Kidney (tissue), 14 donors: ENCODE results near the gene CHST13. TPM values are rescaled to one million over a fixed set of nuclear protein-coding genes. Genes with fewer than 3 reads are reported as not detected.
A peak's percentile ranks its signal among the peaks of the same experiment; 100 is the strongest.

Experiments
- DNase-seq, 5 donors: peaks; one replicate each; pipeline ENCODE4 v3.0.0-alpha.2; 2013 to 2020
- FAIRE-seq: peaks from 2 replicates; lab custom pipeline; 2012; peaks lifted over from hg19 to GRCh38; lab: Jason Lieb, UNC
- H3K27ac ChIP-seq, 2 donors: one replicate each; pipeline ENCODE4 v1.7.0; 2013; ENCODE audit warnings: low read depth in 2 of 2, low read length in 2 of 2, inconsistent platforms in 1 of 2
- H3K27me3 ChIP-seq: one replicate; pipeline ENCODE4 v1.7.1; 2013; ENCODE audit warnings: low read length, inconsistent platforms; ENCODE audit not compliant: control insufficient read depth, insufficient read depth
- H3K36me3 ChIP-seq, 3 donors: one replicate each; pipeline versions ENCODE4 v1.7.0 to v1.7.1; 2013; ENCODE audit warnings: low read length in 3 of 3, control low read depth in 1 of 3, inconsistent platforms in 1 of 3; ENCODE audit not compliant: insufficient read depth in 3 of 3, control insufficient read depth in 2 of 3
- H3K4me1 ChIP-seq, 3 donors: one replicate each; pipeline versions ENCODE4 v1.7.0 to v1.7.1; 2013; ENCODE audit warnings: low read length in 3 of 3, inconsistent platforms in 1 of 3, low read depth in 1 of 3; ENCODE audit not compliant: control insufficient read depth in 2 of 3, insufficient read depth in 2 of 3
- H3K4me3 ChIP-seq, 3 donors: one replicate each; pipeline versions ENCODE4 v1.7.0 to v1.8.1; 2013; ENCODE audit warnings: low read length in 3 of 3, control low read depth in 1 of 3, inconsistent platforms in 1 of 3
- H3K9ac ChIP-seq, 3 donors: one replicate each; pipeline versions ENCODE4 v1.7.0 to v1.7.1; 2013; ENCODE audit warnings: low read length in 3 of 3, control low read depth in 1 of 3, inconsistent platforms in 1 of 3
- H3K9me3 ChIP-seq, 3 donors: one replicate each; pipeline versions ENCODE4 v1.7.0 to v1.7.1; 2013; ENCODE audit warnings: low read length in 3 of 3, control low read depth in 1 of 3, inconsistent platforms in 1 of 3; ENCODE audit not compliant: control insufficient read depth in 2 of 3, insufficient read depth in 1 of 3
- CTCF ChIP-seq: IDR thresholded peaks from 3 replicates; pipeline ENCODE4 v1.5.1; 2012; ENCODE audit warnings: mild to moderate bottlenecking, moderate library complexity, borderline replicate concordance; ENCODE audit not compliant: insufficient read depth; ENCODE audit errors: extremely low read depth
- intact Hi-C: fragments of 100-400 bp; cut with DNase I; formaldehyde crosslinking; loops from one replicate; pipeline ENCODE4 v1.11.1; 2022
- polyA plus RNA-seq: library from polyadenylated mRNA; stranded (reverse); fragments of 350-450 nt; fragmentation: Illumina TruSeq; extraction: RNeasy Lipid Tissue Mini Kit (QIAGEN cat#74804); gene quantifications from one replicate; pipeline ENCODE4 v1.2.3, GENCODE V29; 2014; ENCODE audit warnings: low read depth, low replicate concordance; ENCODE audit not compliant: insufficient read depth
- total RNA-seq: library from RNA; stranded (reverse); fragmentation: NEBNext Ultra II Directional; extraction: Animal tissue kit (Norgen Biotek cat#: 25700); gene quantifications from one replicate; pipeline ENCODE4 v1.2.1, GENCODE V29; 2021
- donor health status: control.
- donor health status: control.
- donor health status: control.
- donor health status: control.
- donor health status: control.
- donor health status: DM: yes; HTN: yes; CAD: no.
- donor health status: Normal renal cell carcinoma (clear cell type).

CHST13 gene
- total and polyA plus RNA-seq, 2 donors from 2014 or later: 3.3 to 7.0 TPM

- TF ChIP-seq CTCF: no peak
- Histone ChIP-seq H3K9me3 (no peaks in the 10 kb centered on the region), H3K4me1 (peaks cover 0 to 2% (median 0%) of the 10 kb centered on the region in 3 donors), H3K27me3 (peaks cover 3% of the 10 kb centered on the region), H3K4me3 (no peak overlapping the region), H3K9ac (no peak overlapping the region), H3K36me3 (no peaks in the 10 kb centered on the region), H3K27ac (no peak overlapping the region)
- DNase-seq (no peak), FAIRE-seq (no peak)
- intact Hi-C loops: no loop called here
Observed at GRCh38 chr3:126518779-126519177, 5.2 kb upstream of the CHST13 start.

- Histone ChIP-seq H3K9me3 (no peaks in the 10 kb centered on the region), H3K36me3 (no peaks in the 10 kb centered on the region), H3K4me3 (no peak overlapping the region), H3K4me1 (peaks cover 0 to 2% (median 0%) of the 10 kb centered on the region in 3 donors), H3K27ac (no peak overlapping the region), H3K9ac (no peak overlapping the region), H3K27me3 (peaks cover 3% of the 10 kb centered on the region)
- DNase-seq (peak in 1 of 5 donors; percentile 29), FAIRE-seq (no peak)
- no peak for TF ChIP-seq CTCF
- intact Hi-C loops: no loop called here
Observed at GRCh38 chr3:126519506-126520455, 4.2 kb upstream of the CHST13 start.

- intact Hi-C loops: no loop called here
- H3K36me3 ChIP-seq: no peaks in the 10 kb centered on the region
- no peak for TF ChIP-seq CTCF
- H3K4me1 ChIP-seq: peaks cover 0 to 2% (median 0%) of the 10 kb centered on the region in 3 donors
- no peak overlapping the region for H3K4me3 ChIP-seq
- no peak overlapping the region for H3K9ac ChIP-seq
- FAIRE-seq: no peak
- H3K9me3 ChIP-seq: no peaks in the 10 kb centered on the region
- H3K27me3 ChIP-seq: peaks cover 3% of the 10 kb centered on the region
- peak in 1 of 5 donors; percentile 68 for DNase-seq
- no peak overlapping the region for H3K27ac ChIP-seq
Observed at GRCh38 chr3:126521122-126521891, 2.6 kb upstream of the CHST13 start.
